IPS-NIHi11 (cell line): Measurements from ENCODE around the gene SNCB.
"Not testable (repeated sequence)": the region's sequence is repeated elsewhere in the genome, so short reads cannot be mapped to it uniquely, and the experiment has no call there.

Experiments used
- DNase-seq: peaks from one replicate; pipeline ENCODE4 v3.0.0; 2012; ENCODE audit warnings: mixed read lengths, low spot score

The SNCB gene

GRCh38 chr5:176597417-176598389 is 32.6 kb downstream of the SNCB start:
- no peak for DNase-seq

DNA sequence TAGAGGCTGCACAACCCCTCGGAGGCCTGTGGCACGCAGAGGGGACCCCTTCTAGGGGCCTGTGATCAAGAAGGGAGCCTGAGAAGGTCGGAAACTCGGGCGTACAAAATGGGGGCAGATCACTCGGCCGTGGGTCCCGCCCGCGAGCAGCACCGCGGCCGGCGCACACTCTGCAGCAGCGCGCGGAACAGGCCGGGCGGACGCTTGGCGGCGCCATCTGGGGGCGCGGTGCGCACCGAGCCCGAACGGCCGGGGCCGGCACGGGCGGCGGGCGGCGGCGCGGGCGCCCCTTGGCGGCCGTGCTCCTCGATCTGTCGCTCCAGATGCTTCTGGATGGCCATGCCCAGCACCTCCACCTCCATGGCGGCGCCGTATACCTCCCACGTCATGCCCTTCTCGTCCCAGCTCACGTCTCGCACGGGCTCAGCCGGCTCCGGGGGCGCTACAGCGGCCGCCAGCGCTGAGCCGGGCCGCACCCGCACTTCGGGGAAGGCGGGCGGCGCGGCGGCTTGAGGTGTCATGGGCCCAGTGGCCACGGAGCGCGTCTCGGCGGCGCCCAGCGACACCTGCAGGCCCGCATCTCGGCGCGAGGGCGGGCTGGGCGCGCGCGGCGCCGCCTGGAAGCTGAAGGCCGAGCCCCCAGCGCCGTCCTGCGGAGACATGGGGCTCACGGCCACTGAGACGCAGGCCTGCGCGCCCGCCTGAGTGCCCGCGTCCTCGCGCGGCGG is 33.5 kb downstream of the SNCB start:
- peak; percentile 73 for DNase-seq

DNA sequence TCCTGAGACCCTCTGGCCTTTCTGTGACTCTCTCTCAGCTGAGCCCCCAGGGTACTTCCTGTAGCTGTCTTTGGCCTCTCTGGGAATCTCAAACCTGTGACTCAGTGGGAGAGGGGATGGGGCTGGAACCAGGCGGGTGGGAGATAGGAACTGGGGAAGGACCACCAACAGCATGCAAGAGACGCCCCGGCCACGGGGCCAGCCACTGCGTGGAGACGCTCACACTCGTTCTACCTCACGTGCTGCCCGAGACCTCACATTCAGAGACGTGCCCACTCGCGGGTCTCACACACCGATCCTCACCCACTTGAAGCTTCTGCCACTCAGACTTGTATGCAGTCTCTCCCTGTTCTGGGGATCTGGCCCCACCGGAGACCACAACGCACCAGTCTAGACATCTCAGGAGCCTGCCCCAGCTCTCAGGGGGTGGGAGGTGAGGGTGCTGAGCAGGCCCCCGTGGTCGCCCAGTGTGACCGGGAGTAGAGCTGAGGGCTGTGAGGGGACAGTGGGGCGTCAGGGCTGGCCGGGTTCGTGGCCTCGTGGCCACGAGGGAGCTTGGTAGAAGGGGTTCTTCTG is 34.2 kb downstream of the SNCB start:
- DNase-seq = no peak

DNA sequence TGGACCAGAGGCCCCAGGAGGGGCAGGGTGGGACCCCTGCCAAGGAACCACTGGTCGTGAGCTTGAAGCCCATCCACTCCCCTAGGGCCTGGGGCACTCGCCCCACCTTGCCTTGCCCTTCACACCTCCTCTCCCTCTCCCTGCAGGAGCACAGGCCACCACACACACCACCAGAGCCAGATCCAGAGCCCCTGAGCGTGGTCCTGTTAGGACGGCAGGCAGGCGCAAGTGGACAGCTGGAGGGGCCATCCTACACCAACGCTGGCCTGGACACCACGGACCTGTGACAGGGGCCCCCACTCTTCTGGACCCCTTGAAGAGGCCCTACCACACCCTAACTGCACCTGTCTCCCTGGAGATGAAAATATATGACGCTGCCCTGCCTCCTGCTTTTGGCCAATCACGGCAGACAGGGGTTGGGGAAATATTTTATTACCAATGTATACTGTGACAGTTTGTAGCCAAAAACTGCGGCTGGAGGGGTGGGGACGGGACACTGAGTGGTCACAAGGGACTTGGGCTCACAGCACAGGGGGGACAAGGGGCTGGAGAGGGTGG is 34.9 kb downstream of the SNCB start:
- no peak for DNase-seq

DNA sequence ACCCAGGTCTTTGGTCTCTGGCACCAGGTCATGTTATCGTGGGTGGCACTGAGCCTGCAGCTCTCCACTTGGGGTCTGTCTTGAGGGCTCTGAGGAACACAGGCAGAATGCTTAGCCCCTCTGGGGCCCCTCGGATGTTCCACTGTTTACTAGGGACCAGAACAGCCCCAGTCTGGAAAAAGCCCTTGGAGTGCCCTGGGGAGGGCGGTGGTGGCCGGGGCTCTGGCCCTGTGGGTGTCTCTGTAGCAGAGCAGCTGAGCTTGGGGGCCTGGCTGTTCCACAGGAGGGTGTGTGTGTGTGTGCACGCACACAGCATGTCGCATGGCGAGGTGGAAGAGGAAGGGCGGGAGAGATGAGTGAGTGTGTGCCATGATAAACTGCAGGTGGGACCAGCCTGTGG is 35.8 kb downstream of the SNCB start:
- no peak for DNase-seq

DNA sequence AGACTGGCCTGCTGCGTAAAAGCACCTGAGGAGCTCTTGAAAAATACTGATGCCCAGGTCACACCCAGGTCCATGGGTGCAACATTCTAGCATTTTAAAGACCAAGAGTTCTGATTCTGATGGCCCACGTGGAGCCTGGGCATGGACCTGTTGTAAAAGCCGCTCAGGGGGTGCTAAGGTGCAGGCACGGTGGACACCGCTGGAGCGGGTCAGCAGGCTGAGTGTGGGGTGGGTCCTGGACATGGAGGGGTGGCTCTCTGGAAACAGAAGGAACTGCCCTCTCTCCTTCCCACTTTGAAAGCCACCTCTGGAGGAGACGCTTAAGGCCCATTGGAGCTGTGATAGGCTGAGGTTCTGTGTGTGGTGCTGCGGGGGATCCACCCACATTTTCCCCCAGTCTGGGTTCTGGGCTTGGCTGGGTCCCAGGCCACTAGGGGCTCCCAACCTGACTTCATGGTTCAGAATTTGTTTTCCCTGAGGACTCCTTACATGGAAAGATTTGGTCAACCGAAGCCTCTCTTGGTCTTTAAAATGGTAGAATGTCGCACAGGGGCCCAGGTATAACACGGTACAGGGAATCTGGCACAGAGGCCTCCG is 37.0 kb downstream of the SNCB start:
- DNase-seq = no peak

DNA sequence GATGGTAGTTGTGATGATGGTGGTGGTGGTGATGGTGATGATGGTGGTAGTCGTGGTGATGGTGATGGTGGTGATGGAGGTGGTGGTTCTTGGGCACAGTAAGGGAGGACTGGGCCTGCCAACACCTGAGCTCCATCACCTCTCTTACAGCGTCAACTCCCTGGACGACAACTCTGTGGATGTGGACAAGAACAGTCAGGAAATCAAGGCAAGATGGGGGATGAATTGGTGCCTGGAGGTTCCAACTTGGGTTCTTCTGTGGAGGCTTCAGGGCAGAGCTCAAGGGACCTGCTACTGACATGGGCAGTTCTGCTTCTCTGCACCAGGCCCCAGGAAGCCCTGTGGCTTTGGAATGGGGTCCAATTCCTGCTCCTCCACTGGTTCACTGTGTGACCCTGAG is 37.8 kb downstream of the SNCB start:
- DNase-seq = no peak

DNA sequence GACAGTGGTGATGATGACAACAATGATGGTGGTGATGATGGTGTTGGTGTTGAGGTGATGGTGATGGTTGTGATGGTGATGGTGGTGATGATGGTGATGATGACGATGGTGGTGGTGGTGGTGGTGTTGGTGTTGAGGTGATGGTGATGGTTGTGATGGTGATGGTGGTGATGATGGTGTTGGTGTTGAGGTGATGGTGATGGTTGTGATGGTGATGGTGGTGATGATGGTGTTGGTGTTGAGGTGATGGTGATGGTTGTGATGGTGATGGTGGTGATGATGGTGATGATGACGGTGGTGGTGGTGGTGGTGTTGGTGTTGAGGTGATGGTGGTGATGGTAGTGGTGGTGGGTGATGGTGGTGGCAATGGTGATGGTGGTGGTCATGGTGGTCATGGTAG is 38.7 kb downstream of the SNCB start:
- DNase-seq = not testable (repeated sequence)

DNA sequence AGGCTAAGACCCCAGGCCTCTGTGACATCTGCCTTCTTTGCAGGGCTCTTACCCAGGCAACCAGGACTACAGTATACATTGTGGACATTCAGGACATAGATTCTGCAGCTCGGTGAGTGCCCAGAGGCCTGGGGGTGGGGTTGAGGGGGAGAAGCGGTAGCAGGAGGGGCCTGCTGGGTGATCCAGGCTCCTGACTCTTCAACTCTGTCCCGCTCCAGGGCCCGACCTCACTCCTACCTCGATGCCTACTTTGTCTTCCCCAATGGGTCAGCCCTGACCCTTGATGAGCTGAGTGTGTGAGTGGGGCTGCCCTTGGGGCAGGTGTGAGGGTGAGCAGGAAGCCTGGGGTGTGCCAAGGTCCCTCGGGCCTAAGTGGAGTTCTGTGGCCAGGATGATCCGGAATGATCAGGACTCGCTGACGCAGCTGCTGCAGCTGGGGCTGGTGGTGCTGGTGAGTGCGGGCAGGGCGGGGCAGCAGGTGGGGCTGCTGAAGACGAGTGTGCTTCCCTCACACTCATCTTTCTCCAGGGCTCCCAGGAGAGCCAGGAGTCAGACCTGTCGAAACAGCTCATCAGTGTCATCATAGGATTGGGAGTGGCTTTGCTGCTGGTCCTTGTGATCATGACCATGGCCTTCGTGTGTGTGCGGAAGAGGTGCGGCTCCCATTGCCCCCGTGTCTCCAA is 40.2 kb downstream of the SNCB start:
- no peak for DNase-seq

GRCh38 chr5:176589039-176589769 is 41.1 kb downstream of the SNCB start:
- DNase-seq = no peak

DNA sequence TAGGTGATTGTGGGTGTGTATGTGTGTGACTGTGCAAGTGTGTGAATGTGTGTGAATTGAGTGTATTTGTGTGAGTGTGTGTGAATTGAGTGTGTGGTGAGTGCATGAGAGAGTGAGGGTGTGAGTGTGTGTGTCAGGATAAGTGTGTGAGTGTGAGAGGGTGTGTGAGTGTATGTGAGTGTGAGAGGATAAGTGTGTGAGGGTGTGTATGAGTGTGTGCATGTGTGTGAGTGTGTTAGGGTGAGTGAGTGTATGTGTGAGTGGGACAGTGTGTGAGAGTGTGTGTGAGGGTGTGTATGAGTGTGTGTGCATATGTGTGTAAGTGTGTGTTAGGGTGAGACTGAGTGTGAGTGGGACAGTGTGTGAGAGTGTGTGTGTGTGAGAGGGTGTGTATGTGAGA is 42.0 kb downstream of the SNCB start:
- DNase-seq = no peak

DNA sequence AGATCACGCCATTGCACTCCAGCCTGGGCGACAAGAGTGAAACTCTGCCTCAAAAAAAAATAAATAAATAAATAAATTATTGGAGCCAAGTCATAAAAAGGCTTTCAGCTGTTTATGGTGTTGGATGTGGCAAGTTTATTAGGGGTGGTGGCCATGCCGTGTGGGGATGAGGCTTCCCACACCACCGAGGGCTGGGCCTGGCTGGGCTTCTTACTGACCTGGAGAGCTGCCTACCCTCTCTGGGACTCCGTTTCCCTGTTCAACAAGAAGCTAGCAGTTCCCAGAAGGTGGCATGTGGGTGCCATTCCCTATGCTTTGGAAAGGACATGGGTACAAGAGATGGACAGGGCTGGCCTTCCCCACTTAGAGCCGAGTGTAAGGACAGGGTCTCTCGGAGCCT is 42.9 kb downstream of the SNCB start:
- no peak for DNase-seq

DNA sequence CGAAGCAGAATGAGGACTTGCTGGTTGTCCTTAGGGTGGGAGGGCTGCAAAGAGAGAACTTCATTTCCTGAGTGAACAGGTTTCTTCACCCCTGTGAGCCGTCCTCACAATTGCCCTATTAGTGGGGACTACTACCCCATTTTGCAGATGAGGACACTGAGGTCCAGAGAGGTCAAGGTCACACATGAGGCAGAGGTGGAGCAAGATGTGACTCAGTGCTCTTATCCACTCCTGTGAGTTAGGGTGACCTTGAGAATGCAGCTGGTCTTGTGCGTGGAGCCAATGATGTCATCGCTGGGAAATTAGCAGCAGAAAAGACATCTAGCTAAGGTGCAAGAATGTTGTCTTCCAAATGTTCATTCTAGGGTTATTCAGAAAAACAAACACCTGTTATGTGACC is 47.3 kb downstream of the SNCB start:
- no peak for DNase-seq

DNA sequence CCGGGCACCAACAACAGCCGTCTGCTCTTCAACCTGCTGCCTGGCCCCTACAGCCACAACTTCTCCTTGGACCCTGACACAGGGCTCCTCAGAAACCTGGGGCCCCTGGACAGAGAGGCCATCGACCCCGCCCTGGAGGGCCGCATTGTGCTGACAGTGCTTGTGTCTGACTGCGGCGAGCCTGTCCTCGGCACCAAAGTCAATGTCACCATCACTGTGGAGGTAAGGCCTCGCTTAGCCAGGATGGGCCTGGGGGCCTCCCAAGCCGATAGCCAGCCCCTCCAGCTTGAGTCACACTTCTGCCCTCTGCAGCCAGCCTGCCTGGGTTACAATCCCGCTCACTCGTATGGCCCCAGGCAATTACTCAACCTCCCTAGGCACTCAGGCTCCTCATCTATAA is 49.0 kb downstream of the SNCB start:
- DNase-seq = no peak

DNA sequence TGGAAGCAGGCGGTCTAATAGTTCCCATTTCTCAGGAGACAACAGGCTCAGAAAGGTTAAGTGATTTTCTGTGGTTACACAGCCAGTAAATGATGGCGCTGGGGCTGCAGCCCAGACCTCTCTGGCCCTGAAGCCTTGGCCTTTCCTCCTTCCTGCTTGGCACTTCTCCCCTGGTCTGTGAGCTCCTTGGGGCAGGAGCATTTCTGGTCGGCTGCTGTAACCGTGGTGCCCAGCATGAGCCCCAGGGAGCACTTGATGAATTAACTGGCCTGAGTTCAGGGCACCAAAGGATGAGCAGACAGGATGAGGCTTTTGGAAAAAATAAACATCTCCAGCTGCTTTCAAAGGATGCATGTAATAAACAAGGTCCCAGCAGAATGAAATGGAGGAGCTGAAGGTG is 51.0 kb downstream of the SNCB start:
- DNase-seq = no peak

GRCh38 chr5:176578391-176578808 is 51.9 kb downstream of the SNCB start:
- DNase-seq = peak; percentile 92

DNA sequence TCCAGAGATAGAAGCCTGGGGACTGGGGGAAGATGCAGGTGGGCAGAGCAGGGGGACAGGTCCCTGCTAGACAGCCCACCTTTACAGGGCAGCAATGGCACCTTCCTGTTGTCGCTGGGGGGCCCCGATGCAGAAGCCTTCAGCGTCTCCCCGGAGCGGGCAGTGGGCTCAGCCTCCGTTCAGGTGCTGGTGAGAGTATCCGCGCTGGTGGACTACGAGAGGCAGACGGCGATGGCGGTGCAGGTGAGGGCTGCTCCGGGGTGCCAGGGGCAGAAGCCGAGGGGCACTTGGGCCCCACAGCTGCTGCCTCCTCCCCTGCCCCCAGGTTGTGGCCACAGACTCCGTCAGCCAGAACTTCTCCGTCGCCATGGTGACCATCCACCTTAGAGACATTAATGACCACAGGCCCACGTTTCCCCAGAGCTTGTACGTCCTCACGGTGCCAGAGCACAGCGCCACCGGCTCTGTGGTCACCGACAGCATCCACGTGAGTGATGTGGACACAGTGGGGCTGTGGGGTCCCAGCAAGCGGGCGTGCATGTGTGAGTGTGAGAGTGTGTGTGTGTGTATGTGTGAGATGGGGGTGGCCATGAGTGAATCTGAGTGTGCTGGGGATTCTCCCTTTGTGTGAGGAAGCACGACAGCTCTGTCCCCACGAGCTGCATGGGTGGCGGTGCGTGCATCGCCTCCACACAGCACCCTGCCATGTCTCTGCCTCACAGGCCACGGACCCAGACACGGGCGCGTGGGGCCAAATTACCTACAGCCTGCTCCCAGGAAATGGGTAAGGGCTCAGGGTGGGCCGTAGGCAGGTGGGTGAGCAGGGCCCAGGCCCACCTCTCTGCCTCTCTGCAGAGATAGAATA is 52.8 kb downstream of the SNCB start:
- DNase-seq = no peak

DNA sequence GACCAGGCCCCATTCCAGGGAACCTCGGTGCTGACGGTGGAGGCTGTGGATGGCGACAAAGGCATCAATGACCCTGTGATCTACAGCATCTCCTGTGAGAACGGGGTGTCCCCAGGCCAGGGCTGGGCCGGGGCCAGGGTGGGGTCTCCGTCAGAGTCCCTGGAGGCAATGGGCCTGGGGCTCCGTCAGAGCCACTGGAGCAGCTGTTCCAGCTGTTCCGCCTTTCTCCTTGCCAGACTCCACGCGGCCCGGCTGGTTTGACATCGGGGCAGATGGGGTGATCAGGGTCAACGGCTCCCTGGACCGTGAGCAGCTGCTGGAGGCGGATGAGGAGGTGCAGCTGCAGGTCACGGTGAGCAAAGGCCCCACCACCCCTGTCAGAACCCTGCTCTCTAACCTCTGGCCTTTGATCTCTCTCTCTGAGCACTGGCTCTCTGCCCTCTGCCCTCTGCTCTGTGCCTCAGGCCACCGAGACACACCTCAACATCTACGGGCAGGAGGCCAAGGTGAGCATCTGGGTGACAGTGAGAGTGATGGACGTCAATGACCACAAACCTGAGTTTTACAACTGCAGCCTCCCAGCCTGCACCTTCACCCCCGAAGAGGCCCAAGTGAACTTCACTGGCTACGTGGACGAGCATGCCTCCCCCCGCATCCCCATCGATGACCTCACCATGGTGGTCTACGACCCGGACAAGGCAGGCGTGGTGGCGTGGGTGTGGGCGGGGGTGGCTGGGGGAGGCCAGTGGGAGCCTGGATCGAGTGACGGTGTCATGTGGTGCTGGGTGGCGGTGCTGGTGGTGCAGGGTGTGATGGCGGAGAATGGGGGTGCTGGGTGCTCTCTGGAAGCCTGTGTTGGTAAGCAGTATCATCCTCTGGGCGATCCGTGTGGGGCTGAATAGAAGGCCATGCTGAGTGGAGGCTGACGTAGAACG is 54.6 kb downstream of the SNCB start:
- DNase-seq = no peak

DNA sequence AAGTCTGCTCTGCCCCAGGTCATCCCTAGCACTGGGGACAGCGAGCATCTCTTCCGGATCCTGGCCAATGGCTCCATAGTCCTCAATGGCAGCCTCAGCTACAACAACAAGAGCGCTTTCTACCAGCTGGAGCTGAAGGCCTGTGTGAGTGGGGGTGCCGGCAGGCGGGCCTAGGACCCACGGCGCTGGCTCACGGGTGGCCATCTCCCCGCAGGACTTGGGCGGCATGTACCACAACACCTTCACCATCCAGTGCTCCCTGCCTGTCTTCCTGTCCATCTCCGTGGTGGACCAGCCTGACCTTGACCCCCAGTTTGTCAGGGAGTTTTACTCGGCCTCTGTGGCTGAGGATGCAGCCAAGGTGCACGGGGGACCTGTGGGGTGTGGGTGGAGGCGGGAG is 55.3 kb downstream of the SNCB start:
- DNase-seq = no peak
